Lower lobe of right lung (tissue), 2 donors: ENCODE measurements around the gene BMP7. TPM values are rescaled to one million over a fixed set of nuclear protein-coding genes. Genes with fewer than 3 reads are reported as not detected.

ENCODE experiments used
- ATAC-seq, 2 donors: fragments of 200-7000 bp; cut with Tn5 transposase; one replicate each; pipeline ENCODE4 v1.9.1; 2020 to 2022; ENCODE audit warnings: mild to moderate bottlenecking in 2 of 2, moderate library complexity in 2 of 2
- DNase-seq: peaks from one replicate; pipeline ENCODE4 v3.0.0-alpha.2; 2020
- H3K27ac ChIP-seq: fragments of 200-600 bp; one replicate; pipeline ENCODE4 v1.8.0; 2022
- H3K27me3 ChIP-seq: fragments of 200-600 bp; one replicate; pipeline ENCODE4 v1.8.0; 2022; ENCODE audit warnings: low read depth
- H3K36me3 ChIP-seq: fragments of 200-600 bp; one replicate; pipeline ENCODE4 v1.8.0; 2022; ENCODE audit warnings: mild to moderate bottlenecking
- H3K4me1 ChIP-seq: fragments of 200-600 bp; one replicate; pipeline ENCODE4 v1.8.0; 2022
- H3K4me3 ChIP-seq: fragments of 200-600 bp; one replicate; pipeline ENCODE4 v1.8.0; 2022; ENCODE audit warnings: mild to moderate bottlenecking
- H3K9me3 ChIP-seq: fragments of 200-600 bp; one replicate; pipeline ENCODE4 v1.8.0; 2022
- CTCF ChIP-seq: fragments of 200-600 bp; IDR thresholded peaks from one replicate; pipeline ENCODE4 v1.8.0; 2022; ENCODE audit warnings: antibody characterized with exemption, mild to moderate bottlenecking
- intact Hi-C: fragments of 100-400 bp; cut with DNase I; formaldehyde crosslinking; loops from one replicate; pipeline ENCODE4 v1.11.0; 2022
- total RNA-seq: library from RNA; stranded (reverse); fragmentation: NEBNext Ultra II Directional; extraction: Animal tissue kit (Norgen Biotek cat#: 25700); gene quantifications from one replicate; pipeline ENCODE4 v1.2.1, GENCODE V29; 2021
- donor health status: DM: no; HTN: yes; CAD: no; lungs with severe emphysema.

The BMP7 gene
- total RNA-seq, 1 donor from 2014 or later, result 0.74 TPM

- no peak for TF ChIP-seq CTCF
- no peaks in the 10 kb centered on the region for H3K4me1 ChIP-seq
- H3K9me3 ChIP-seq, result no peaks in the 10 kb centered on the region
- ATAC-seq (no peak), DNase-seq (no peak)
- H3K27ac ChIP-seq, result no peak overlapping the region
- H3K4me3 ChIP-seq, result no peak overlapping the region
- H3K27me3 ChIP-seq, result peaks cover 25% of the 10 kb centered on the region
- intact Hi-C loops, result no loop called here
- no peaks in the 10 kb centered on the region for H3K36me3 ChIP-seq
Measured at GRCh38 chr20:57255183-57255582, 11.3 kb downstream of the BMP7 start.

GRCh38 chr20:57252559-57253162 lies 13.8 kb downstream of the BMP7 start:
- Histone ChIP-seq H3K4me1 (no peaks in the 10 kb centered on the region), H3K27ac (no peak overlapping the region)
- intact Hi-C loops, result no loop called here

GRCh38 chr20:57251949-57252348 lies 14.5 kb downstream of the BMP7 start:
- Histone ChIP-seq H3K27ac (no peak overlapping the region), H3K4me3 (no peak overlapping the region), H3K9me3 (no peaks in the 10 kb centered on the region), H3K4me1 (no peaks in the 10 kb centered on the region), H3K27me3 (peaks cover 17% of the 10 kb centered on the region), H3K36me3 (no peaks in the 10 kb centered on the region)
- intact Hi-C loops, result no loop called here
- ATAC-seq (no peak), DNase-seq (no peak)
- TF ChIP-seq CTCF, result no peak

More at GRCh38 chr20:57252559-57253162, 13.8 kb downstream of the BMP7 start:
- peaks cover 17% of the 10 kb centered on the region for H3K27me3 ChIP-seq
- H3K9me3 ChIP-seq, result no peaks in the 10 kb centered on the region
- no peak for TF ChIP-seq CTCF
- H3K4me3 ChIP-seq, result no peak overlapping the region
- no peaks in the 10 kb centered on the region for H3K36me3 ChIP-seq
- ATAC-seq (no peak), DNase-seq (no peak)

- no peaks in the 10 kb centered on the region for H3K9me3 ChIP-seq
- peaks cover 17% of the 10 kb centered on the region for H3K27me3 ChIP-seq
- H3K27ac ChIP-seq, result no peak overlapping the region
- ATAC-seq (no peak), DNase-seq (no peak)
- intact Hi-C loops, result no loop called here
- TF ChIP-seq CTCF, result no peak
- no peaks in the 10 kb centered on the region for H3K36me3 ChIP-seq
- no peak overlapping the region for H3K4me3 ChIP-seq
- no peaks in the 10 kb centered on the region for H3K4me1 ChIP-seq
Measured at GRCh38 chr20:57251344-57251743, 15.1 kb downstream of the BMP7 start.

- Histone ChIP-seq H3K4me1 (no peaks in the 10 kb centered on the region), H3K27me3 (peaks cover 17% of the 10 kb centered on the region), H3K36me3 (no peaks in the 10 kb centered on the region), H3K4me3 (no peak overlapping the region), H3K9me3 (no peaks in the 10 kb centered on the region), H3K27ac (no peak overlapping the region)
- ATAC-seq, result no peak
- TF ChIP-seq CTCF, result no peak
- intact Hi-C loops, result no loop called here
- no peak for DNase-seq
Measured at GRCh38 chr20:57250607-57251343, 15.7 kb downstream of the BMP7 start.
